ENCODE results near the gene COA1. TPM values are rescaled to one million over a fixed set of nuclear protein-coding genes. Genes with fewer than 3 reads are reported as not detected.

The COA1 gene
- total and polyA plus RNA-seq, 9 of the 15 experiments (the other 6 are each of a cell fraction or from before 2014, with no cell fraction given) = 98.9 to 463 (median 181) TPM

GRCh38 chr7:43768201-43768886 is 39.0 kb upstream of the COA1 start (continued):
- no peak for TF ChIP-seq ZNF253 (CRISPR knock-in tag; conservative IDR thresholded peaks at IDR 0.05)
- peak; percentile 62; the same call in 1 of the 2 replicates for TF ChIP-seq LCOR (CRISPR knock-in tag; IDR thresholded peaks at IDR 0.05)
- peak; percentile 35; the same call in 1 of the 2 replicates for TF ChIP-seq NCOR1 (IDR thresholded peaks at IDR 0.05)
- 0 out of 2 replicates have a peak, but pooled peaks have one; percentile 37 for TF ChIP-seq CREM (IDR thresholded peaks at IDR 0.05; ENCODE audit: low read depth)
- no peak for TF ChIP-seq POLR2A (conservative IDR thresholded peaks at IDR 0.05)
- TF ChIP-seq MITF (IDR thresholded peaks at IDR 0.05) = peak; percentile 72; the same call in 1 of the 2 replicates
- TF ChIP-seq ZNF695 (CRISPR knock-in tag; IDR thresholded peaks at IDR 0.05) = no peak
- TF ChIP-seq RBM25 (IDR thresholded peaks at IDR 0.05; ENCODE audit: low read depth, low read length, severe bottlenecking) = no peak
- peak; percentile 46 for TF ChIP-seq HMBOX1 (IDR thresholded peaks at IDR 0.05)
- TF ChIP-seq MTA1 (IDR thresholded peaks at IDR 0.05; ENCODE audit: borderline replicate concordance) = peak; percentile 58; the same call in 1 of the 2 replicates
- 0 out of 2 replicates have a peak, but pooled peaks have one; percentile 21 for TF ChIP-seq ZBTB17 (CRISPR knock-in tag; IDR thresholded peaks at IDR 0.05)
- TF ChIP-seq TCFL5 (CRISPR knock-in tag; conservative IDR thresholded peaks at IDR 0.05) = no peak
- TF ChIP-seq SRSF7 (optimal IDR thresholded peaks at IDR 0.05; ENCODE audit: low read depth, low read length) = no peak
- TF ChIP-seq C11orf30 (IDR thresholded peaks at IDR 0.05; ENCODE audit: low read depth) = no peak
- TF ChIP-seq ZNF23 (CRISPR knock-in tag; IDR thresholded peaks at IDR 0.05) = no peak
- peak; percentile 37; the same call in 1 of the 2 replicates for TF ChIP-seq ZFX (CRISPR knock-in tag; IDR thresholded peaks at IDR 0.05)
- TF ChIP-seq HDAC1 (IDR thresholded peaks at IDR 0.05) = peak in 1 of 2 experiments; percentile 27; a peak in 1 of 4 replicates
- TF ChIP-seq TAL1 (IDR thresholded peaks at IDR 0.05) = 0 out of 2 replicates have a peak, but pooled peaks have one; percentile 16
